Stimulated activated CD8-positive, alpha-beta memory T cell treated with anti-CD3 and anti-CD28 coated beads, Interleukin-2, amount 100 ng/mL, for 1 hour (primary cell): ENCODE results near the gene SLC38A2.
"Not testable (repeated sequence)": the region's sequence is repeated elsewhere in the genome, so short reads cannot be mapped to it uniquely, and the experiment has no call there.

Experiments
- DNase-seq, 2 donors: peaks; one replicate each; pipeline ENCODE4 v3.0.0-alpha.2; 2020; ENCODE audit warnings: low read depth in 2 of 2

SLC38A2 gene

DNA sequence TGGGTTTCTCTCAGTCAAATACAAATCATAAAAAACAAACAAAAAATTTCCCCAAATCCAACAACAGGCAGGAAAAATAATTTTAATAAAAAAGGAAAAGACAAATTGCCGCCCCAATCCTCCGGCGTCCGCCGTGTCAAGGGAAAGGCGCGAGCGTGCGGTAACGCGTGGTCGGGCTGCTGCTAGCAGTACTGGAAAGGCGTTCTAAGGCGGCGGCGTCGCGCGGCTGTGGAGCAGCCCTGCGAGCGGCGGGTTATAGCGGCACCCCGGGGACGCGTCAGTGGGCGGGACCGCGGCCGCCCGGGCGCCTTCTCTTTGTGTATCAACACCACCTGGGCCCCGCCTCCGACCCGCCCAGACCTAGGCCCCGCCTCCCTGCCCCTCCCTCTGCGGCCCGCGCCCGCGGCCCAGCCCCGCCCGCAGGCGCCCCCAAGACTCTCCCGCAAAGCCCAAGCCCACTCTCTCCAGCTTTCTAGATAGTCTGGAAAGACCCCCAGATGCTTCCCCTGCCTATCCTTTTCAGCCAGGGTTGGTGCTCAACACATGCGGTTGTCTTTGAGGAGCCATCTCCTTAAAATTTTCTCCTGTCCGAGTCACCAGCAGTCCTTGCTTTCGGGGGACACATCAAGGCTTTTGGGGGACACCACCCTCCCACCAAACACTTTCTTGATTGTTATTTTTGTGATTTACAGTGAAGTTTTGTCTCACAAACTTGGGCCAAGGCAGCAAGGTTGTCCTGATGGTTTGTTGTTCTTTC is at the start of gene SLC38A2:
SLC38A2 (minus strand) TSS at position 230 of the 757 bp plus-strand sequence. CDS start 1,480 bp downstream, outside the sequence.
- peak; percentile 96 to 97 for DNase-seq

DNA sequence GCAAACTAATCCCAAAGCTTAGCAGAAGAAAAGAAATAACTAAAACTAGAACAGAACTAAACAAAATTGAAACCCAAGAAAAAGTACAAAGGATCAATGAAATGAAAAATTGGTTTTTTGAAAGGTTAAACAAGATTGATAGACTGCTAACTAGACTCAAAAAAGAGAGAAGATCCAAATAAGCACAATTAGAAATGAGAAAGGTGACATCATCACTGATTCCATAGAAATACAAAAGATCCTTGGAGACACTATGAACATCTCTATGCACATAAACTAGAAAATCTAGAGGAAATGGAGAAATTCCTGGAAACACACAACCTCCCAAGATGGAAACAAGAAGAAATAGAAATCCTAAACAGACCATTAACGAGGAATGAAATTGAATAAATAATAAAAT is 47.1 kb upstream of the SLC38A2 start:
- DNase-seq = no peak

DNA sequence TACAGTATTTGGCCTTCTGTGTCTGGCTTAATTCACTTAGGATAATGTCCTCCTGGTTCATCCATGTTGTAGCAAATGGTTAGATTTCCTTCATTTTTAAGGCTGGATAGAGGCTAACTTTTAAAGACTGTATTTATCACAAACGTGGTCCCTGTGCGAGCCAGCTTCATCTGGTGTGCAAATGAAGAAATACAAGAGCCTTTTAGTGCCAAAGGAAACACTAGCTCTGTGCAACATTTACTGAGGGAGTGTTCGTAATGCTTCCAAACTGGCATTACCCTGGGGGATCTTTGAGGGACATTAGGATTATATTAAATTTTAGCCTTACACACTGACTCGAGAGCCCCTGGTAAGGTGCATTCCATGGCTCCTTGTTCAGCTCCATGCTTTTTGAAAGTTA is 43.0 kb upstream of the SLC38A2 start:
- DNase-seq = no peak

DNA sequence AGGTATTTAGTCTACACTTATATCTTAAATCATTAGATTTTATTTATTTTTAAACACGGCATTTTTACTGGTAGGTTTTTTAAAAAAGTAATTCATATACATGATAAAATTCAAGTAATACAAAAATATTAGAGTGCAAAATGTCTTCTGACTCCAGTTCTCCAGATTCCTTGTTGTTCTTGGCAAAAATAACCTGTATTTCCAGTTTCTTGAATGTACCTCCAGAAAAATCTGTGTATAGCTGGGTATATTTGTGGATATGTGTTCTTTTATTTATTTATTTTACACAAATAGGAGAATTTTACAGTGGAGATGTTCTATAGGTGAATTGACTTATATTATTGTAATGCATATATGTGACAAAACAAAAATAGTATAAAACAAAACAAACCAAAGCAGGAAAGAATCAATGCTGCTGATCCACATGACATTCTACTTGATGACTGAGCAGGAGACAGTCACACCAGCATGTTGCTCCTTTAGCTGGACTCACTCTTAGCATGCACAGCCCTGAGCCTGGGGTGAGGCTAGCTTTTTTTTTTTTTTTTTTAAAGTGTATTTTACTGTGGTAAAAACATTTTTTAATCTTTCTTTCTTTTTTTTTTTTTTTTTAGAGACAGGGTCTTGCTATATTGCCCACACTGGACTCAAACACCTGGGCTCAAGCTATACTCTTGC is 42.2 kb upstream of the SLC38A2 start:
- DNase-seq = no peak

DNA sequence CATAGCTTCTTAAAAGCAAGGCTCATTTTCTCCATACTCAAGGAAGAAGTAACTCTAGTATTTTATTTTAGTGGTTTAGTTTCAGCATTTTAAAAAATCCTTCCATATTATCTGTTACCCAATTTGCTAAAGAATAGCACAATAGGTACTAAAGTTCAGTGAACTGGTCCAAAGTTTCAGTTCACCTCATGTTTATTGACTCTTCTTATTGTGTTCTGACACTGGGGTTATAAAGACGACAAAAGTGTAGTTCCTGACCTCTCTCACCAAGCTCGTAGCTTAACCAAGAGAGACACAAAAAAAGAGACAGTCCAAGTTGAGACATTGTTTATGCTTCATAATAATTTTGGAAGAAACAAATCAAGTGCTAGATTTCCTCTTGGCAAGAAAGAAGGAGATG is 40.8 kb upstream of the SLC38A2 start:
- no peak for DNase-seq

DNA sequence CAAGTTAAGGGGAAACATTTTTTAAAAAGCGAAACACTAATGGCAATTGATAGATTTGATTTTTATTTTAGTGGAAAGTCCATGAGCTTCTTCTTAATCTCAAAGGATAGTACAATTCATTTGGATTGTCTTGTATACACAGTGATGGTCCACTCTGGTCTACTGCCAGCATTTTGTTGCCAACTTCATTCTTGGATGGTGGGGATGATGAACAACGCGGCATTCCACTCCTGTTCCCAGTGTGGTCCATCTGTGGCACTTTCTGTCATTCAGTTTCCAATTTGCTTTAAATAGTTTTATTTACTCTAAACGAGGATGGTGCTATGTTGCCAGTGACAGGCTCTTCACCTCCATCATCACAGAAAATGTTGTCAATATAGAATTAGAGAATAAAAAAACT is 40.3 kb upstream of the SLC38A2 start:
- no peak for DNase-seq

DNA sequence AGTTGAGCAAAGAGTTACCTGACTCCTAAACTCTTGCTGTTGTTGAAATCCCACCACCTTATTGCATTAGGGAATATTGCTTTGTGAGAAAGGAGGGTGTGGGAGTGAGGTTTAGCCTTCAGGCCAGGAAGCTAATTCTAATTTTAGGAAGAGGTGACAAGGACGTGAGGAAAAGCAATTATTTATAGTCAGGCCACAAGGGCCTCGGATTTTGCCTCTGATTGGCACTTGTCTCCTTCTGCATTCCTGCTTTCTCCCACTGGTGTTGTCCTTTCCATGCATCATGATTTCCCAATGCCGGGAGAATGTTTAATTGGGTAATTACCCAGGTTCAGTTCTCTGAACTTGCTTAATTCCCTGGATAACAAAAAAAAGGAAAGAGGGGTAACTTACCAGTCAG is 37.9 kb upstream of the SLC38A2 start:
- no peak for DNase-seq

DNA sequence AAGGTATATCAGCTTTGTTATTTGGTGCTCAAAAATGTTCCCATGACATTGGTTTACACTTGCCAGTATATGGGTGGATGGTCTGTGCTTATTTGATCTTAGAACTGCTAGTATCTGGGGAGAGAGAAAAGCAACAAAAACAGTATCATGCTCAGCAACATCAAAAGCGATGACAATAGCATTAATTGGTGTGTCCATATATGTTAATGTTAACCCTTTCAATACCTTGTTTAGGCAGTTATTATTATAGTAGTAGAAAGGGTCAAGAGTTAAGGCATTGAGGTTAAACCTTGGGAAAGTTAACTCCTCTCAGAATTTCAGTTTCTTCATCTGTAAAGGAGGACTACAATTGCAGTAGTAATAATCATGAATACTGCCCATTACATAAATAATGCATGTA is 37.4 kb upstream of the SLC38A2 start:
- DNase-seq = no peak

DNA sequence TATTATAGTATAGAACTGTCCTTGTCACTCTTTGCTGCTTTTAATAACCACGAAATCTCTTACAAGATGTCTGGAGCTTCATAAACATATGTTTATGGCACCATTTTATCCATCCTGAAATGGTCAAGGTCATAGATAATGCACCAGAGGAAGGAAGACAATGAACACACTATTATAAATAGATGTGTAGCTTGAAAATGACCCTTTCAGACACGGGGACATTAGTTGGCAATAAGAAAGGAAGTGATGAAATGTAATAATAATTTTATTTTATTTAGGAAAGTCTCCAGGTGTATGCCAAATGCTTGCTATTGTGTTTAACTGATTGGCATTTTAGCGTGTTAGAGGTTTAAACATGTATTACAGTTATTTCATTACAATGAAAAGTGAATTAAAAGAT is 36.8 kb upstream of the SLC38A2 start:
- DNase-seq = no peak

DNA sequence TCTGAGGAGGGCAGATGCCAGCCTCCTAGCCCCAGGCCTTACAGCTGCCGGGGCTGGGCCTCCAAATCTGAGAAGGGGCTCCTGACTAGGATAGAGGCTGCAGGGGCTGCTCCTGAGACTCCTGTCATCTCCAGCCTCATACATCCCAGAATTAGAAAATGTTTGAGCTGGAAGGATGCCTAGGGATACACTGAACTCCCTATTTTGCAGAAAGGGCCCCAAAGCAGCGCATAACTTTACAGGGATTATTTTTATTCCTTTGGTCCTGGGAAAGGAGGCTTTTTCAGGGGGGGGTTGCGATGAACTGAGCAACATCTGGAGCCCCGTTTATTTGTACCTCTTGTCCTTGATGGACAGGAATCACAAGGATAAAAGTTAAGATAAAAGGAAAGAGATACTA is 35.9 kb upstream of the SLC38A2 start:
- no peak for DNase-seq

DNA sequence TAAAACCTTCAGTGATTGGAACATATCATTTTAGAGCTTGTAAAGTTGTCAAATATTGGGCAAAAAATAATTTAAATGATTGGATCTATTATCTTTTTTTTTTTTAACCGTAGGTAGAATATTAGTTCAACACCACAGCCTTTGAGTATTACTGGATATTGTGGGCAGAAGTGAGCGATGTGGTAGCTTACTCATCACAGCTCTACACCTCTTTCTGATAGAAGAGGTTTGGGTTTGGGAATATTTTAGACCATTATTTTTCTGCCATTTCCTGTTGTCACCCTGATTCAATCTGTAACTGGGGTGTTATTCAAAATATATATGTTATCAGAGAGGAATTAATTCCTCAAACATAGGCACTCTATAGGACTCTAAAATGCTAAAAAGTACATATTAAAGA is 34.8 kb upstream of the SLC38A2 start:
- no peak for DNase-seq

DNA sequence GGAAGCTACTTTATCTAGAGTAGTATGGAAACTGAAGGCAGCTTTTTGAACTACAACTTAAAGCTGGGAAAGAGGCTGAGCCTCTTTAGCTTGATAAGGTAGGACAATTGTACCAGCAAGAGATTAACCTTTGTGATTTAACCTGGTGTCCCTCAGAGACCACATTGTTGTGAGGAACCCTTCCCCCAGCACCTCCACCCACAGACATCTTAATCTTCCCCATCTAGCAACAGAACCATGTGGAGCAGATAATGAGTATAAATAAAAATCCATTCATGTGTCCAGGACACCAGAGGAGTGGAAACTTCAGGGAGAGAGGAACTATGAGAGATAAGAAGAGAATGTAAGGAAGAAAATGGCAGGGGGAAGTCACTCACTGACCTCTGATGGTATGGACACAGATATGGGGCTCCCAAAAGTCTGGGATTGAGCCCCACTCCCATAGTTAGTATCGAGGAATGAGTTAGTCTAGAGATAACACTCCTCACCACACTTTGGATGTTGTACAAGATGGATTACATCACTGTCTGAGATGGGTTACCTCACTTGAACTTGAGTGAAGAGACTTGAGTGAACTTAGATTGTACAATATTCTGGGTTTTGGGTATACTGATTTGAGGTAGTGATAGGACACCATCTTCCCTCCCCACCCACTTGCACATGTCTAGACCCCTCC is 33.9 kb upstream of the SLC38A2 start:
- DNase-seq = no peak

DNA sequence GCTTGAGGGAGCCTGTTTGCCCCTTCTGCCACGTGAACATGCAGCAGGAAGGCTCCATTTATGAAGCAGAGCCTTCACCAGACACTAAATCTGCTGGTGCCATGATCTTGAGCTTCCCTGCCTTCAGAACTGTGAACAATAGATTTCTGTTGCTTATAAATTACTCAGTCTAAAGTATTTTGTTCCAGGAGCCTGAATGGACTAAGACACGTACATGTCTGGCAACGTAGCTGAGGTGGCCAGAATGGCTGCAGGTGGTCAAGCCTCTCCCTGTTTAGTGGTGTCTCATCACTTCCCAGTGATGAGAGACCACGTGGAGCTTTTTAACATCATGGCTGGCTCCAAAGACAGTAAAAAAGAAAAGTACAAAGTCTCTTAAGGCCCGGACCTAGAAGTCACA is 32.2 kb upstream of the SLC38A2 start:
- no peak for DNase-seq

DNA sequence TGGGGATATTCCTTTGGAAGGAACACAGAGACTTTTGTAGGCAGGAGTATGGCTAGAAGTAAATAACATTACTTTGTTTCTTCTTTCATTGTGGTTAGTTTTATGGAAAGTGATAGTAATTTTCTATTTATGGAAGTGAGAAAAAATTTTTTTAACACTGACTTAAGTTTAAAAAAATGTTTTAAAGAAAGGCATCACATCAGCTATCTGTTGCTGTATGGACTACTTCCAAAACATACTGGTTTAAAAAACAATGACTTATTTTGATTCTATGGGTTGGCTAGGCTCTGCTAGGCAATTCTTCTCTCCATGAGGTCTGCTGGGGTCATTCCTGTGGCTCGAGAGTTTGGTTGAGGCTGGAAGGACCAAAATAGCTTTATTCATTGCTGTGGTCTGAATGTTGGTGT is 31.7 kb upstream of the SLC38A2 start:
- no peak for DNase-seq

DNA sequence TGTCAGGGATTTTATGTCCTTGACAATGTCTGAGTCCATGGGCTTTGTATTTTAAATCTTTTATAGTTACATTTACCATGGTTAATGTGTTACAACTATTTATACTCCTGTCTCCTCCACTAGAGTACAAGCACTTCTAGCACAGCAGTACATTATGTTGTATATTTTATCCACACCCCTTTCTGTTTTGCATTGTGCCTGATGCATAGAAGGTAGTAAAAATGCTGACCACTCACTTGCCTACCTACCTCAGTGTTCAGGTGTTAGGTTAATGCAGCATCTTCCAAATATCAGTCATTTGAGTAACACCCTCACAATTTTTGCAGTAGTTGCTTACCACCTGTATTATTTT is 31.1 kb upstream of the SLC38A2 start:
- no peak for DNase-seq

DNA sequence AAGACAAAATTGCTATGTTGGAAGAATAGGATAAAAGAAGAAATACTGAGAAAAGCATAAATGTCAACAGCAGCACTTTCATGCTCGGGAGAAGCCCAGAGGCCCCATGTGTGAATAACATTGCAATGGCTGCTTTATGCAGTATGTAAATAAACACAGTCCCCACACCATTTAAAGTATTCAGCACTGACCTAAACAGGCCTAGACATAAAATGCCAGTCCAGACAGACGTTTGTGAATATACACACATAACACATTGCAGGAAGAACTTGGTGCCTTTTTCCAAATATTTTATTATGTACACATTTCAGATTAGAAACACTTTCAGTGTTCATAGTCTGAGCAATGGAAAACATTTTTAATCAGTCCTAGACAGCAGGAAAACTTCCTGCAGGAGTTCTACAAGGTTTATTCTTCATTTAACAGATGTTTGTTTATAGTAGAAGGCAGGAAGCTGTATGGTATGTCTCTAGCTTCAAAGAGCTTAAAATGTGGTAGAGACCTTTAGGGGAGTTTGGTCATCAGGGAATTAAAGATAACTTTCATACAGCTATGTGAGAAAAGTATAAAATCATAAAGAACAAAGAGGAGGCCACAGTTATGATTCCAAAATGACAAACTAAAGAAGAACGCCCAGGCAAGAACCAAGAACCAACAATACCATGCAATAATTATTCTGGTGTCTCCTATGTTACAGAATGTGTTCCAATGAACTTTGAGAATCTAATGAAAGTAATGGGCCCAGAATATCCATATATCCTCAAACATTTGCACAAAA is 30.6 kb upstream of the SLC38A2 start:
- DNase-seq = no peak

DNA sequence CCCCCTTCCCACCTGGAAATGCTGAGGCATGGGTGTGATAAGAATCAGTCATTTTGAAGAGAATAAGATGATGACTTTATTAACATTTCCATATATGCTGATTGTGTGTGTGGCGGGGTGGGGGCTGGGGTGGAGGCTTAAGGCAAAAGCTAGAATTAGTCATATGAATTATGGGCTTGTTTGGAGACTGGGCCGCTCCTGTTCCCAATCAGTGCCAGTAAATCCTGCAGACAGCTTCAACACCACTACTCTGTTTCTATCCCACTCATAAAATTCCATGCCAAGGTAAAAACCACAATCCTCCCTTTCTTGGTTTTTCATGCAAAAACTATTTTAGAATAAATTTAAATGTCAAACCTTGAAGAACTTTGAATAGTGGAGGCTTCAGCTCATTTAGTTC is 29.9 kb upstream of the SLC38A2 start:
- DNase-seq = no peak

DNA sequence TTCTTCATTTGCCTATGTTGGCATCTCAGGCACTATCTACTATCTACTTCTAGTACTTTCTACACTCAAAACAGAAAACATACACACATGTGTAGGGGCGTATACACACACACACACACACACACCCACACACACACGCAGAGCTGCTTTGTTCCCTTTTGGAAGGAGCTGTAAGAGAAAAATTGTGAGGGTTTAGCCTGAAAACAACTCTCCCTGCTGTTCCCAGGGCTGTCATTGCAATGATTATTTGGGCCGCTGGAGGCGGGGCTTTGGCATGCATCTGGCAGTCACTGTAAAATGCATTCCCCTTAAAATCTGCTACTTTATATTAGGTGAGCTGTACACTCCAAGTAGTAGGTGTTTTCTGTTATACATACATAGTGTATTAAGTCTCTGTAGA is 29.1 kb upstream of the SLC38A2 start:
- DNase-seq = no peak

DNA sequence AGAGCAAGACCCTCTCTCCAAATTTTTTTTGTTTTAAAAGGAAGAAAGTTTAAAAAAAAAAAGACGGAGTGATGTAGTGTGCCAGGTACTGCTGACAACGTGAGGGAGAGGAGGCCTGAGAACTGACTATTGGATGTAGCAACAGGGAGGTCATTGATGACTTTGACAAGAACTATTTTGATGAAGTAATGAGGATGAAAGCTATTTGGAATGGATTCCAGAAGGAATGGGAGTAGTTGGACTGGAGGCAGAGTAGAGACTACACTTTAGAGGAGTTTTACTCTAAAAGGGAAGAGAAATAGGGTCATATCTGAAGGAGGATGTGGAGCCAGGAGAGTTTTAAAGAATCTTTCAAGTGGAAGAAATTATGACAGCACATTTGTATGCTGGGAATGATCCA is 27.8 kb upstream of the SLC38A2 start:
- no peak for DNase-seq

DNA sequence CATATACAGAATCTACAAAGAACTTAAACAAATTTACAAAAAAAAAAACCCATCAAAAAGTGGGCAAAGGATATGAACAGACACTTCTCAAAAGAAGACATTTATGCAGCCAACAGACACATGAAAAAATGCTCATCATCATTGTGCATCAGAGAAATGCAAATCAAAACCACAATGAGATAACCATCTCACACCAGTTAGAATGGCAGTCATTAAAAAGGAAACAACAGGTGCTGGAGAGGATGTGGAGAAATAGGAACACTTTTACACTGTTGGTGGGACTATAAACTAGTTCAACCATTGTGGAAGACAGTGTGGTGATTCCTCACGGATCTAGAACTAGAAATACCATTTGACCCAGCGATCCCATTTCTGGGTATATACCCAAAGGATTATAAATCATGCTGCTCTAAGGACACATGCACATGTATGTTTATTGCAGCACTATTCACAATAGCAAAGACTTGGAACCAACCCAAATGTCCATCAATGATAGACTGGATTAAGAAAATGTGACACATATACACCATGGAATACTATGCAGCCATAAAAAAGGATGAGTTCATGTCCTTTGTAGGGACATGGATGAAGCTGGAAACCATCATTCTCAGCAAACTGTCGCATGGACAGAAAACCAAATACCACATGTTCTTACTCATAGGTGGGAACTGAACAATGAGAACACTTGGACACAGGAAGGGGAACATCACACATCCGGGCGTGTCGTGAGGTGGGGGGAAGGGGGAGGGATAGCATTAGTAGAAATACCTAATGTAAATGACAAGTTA is 27.1 kb upstream of the SLC38A2 start:
- DNase-seq = not testable (repeated sequence)

DNA sequence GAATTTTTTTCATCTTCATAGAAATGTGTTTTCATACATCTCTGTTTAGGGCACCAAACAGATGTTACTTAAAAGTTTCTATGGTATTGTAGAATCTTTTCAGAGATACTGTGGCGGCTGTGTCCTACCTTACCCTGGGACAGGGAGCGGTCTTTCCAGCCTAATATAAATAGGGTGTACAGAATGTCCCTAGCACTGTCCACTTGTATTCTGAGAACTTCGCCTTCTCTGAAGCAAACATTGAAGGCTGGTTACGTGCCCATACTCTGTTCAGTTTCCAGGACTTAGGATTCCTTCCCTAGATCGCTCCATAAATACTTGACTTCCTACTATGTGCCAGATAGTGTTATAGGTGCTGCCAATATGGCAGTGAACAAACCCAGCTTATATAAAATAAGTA is 24.3 kb upstream of the SLC38A2 start:
- DNase-seq = no peak

DNA sequence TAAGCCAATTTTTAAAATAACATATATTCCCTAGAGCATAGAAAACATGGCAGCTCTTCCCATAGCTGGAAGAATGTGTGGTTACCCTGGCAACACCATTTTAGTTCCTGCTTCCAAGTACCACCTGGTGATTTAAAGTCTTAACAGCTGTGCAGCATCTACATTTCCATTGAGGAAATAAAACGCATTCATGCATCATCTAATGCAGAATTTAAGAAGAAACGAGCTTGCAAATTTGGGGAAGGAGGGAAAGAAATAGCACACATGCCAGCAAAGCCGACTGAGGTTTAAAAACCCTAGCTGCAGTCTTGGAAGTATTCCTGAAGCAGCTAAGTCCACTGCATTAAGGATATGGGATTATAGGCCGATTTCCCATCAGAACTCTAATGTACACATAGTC is 22.8 kb upstream of the SLC38A2 start:
- DNase-seq = no peak
